ENCODE measurements around the gene NOL4L.
"Not testable (repeated sequence)": the region's sequence is repeated elsewhere in the genome, so short reads cannot be mapped to it uniquely, and the experiment has no call there.

The NOL4L gene

DNA sequence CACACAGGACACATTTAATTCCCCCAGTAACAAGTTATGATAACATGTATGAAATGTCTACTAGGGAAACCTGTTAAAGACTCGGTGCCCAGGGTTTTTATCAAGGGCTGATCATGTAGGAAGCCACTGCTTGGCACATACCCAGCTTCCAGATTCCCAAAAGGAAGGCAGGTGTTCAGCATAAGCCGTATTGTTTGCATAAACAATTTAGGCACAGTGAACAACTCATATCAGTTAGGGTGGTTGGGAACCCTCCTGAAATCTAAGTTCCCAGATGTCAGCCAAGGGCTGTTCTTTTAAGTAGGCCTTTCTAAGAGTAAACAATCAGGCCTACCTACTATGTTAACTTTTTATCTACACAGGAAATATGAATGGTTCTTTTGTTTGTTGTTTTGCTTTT lies 152.9 kb downstream of the NOL4L start:
- no peak overlapping the region for H3K27ac ChIP-seq (ENCODE audit: low read depth, low read length)
- no peaks in the 10 kb centered on the region for H3K9me3 ChIP-seq (ENCODE audit: low read length)
- H3K4me3 ChIP-seq (ENCODE audit: low read depth in 1 of 2, low read length in 2 of 2), result no peak overlapping the region
- H3K4me1 ChIP-seq (ENCODE audit: insufficient read depth, low read length), result no peaks in the 10 kb centered on the region
- H3K9ac ChIP-seq (ENCODE audit: low read length), result no peak overlapping the region
- H3K27me3 ChIP-seq (ENCODE audit: control insufficient read depth in 1 of 2, insufficient read depth in 2 of 2, low read length in 2 of 2), result no peaks in the 10 kb centered on the region
- peaks cover 95% of the 10 kb centered on the region for H3K36me3 ChIP-seq (ENCODE audit: insufficient read depth, low read length)

DNA sequence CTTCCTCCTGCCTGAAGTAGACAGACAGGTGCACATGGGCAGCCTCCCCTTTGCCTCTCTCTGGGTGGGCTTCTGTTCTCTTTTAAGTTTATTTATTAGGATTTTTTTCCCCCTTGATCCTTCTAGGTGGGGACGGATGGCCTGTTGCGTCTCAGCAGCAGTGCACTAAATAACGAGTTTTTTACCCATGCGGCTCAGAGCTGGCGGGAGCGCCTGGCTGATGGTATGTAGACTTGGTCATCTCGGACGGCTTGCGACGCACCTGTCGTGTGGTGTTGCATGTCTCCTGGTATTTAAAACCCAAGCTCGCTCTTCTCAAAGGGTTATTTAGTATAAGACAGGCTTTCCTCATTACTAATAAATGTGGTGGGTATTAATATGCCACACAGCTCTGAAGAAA lies 153.7 kb downstream of the NOL4L start:
- Histone ChIP-seq H3K4me1 (ENCODE audit: insufficient read depth, low read length) (no peaks in the 10 kb centered on the region), H3K4me3 (ENCODE audit: low read depth in 1 of 2, low read length in 2 of 2) (no peak overlapping the region), H3K27ac (ENCODE audit: low read depth, low read length) (no peak overlapping the region), H3K9me3 (ENCODE audit: low read length) (no peaks in the 10 kb centered on the region), H3K36me3 (ENCODE audit: insufficient read depth, low read length) (peaks cover 86% of the 10 kb centered on the region), H3K27me3 (ENCODE audit: control insufficient read depth in 1 of 2, insufficient read depth in 2 of 2, low read length in 2 of 2) (no peaks in the 10 kb centered on the region), H3K9ac (ENCODE audit: low read length) (no peak overlapping the region)

DNA sequence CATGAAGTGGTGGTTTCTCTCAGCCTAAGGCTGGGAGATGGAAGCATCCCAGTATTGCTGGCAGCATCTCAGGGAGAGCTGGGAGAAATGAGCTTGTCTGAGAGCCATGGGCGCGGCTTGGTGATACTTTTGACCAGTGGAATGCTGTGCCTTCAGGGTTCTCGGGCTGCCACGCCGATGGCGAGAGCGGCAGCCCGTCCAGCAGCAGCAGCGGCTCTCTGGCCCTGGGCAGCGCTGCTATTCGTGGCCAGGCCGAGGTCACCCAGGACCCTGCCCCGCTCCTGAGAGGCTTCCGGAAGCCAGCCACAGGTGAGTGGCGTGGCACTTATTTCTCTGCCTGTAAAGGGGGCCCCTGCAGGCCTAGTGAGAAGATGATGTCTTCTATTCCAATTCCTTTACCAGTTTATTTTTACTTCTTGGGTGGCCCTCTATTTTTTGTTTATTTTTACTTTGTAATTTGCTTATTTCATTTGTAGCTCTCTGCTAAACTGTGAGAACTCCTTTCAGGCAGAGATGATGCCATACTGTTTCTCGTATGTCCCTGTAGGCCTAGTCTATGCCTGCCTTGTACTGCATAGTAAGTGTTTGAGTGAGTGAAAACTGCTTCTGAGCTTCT lies 155.3 kb downstream of the NOL4L start:
- no peaks in the 10 kb centered on the region for H3K27me3 ChIP-seq (ENCODE audit: control insufficient read depth in 1 of 2, insufficient read depth in 2 of 2, low read length in 2 of 2)
- H3K9me3 ChIP-seq (ENCODE audit: low read length), result no peaks in the 10 kb centered on the region
- no peaks in the 10 kb centered on the region for H3K4me1 ChIP-seq (ENCODE audit: insufficient read depth, low read length)
- no peak overlapping the region for H3K27ac ChIP-seq (ENCODE audit: low read depth, low read length)
- no peak overlapping the region for H3K4me3 ChIP-seq (ENCODE audit: low read depth in 1 of 2, low read length in 2 of 2)
- H3K36me3 ChIP-seq (ENCODE audit: insufficient read depth, low read length), result peaks cover 70% of the 10 kb centered on the region
- H3K9ac ChIP-seq (ENCODE audit: low read length), result no peak overlapping the region

DNA sequence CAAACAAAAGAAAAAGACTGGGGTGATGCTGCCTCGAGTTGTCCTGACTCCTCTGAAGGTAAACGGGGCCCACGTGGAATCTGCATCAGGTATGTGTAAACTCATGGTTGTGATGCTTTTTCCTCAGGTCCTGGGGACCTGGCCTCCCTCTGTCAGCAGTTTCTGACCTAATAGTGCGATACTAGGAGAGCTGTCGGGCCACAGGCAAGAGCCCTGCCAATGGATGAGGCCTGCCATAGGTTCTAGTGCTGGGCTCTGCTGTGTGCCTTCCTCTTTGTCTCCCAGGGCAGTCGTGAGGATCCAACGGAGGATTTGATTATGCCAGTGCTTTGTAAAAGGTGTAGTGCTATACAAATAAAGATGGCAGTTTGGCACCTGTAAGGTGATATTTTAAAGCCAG lies 155.8 kb downstream of the NOL4L start:
- Histone ChIP-seq H3K27me3 (ENCODE audit: control insufficient read depth in 1 of 2, insufficient read depth in 2 of 2, low read length in 2 of 2) (no peaks in the 10 kb centered on the region), H3K36me3 (ENCODE audit: insufficient read depth, low read length) (peaks cover 65% of the 10 kb centered on the region), H3K9me3 (ENCODE audit: low read length) (no peaks in the 10 kb centered on the region), H3K27ac (ENCODE audit: low read depth, low read length) (no peak overlapping the region), H3K4me1 (ENCODE audit: insufficient read depth, low read length) (no peaks in the 10 kb centered on the region), H3K4me3 (ENCODE audit: low read depth in 1 of 2, low read length in 2 of 2) (no peak overlapping the region), H3K9ac (ENCODE audit: low read length) (no peak overlapping the region)

DNA sequence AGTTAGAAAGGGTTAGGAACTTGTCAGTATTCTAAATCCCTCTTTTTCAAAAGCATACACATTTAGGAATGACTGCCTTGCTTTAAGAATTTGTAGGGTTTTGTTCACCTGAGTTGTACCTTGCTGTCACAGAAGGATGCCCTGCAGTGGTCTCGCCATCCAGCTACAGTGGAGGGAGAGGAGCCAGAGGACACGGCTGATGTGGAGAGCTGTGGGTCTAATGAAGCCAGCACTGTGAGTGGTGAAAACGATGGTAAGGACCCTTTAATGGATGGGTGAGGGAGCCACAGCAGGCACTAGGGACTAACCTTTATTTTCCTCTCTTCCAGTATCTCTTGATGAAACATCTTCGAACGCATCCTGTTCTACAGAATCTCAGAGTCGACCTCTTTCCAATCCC lies 157.1 kb downstream of the NOL4L start:
- Histone ChIP-seq H3K4me3 (ENCODE audit: low read depth in 1 of 2, low read length in 2 of 2) (no peak overlapping the region), H3K36me3 (ENCODE audit: insufficient read depth, low read length) (peaks cover 52% of the 10 kb centered on the region), H3K4me1 (ENCODE audit: insufficient read depth, low read length) (peaks cover 3% of the 10 kb centered on the region), H3K27me3 (ENCODE audit: control insufficient read depth in 1 of 2, insufficient read depth in 2 of 2, low read length in 2 of 2) (no peaks in the 10 kb centered on the region), H3K9me3 (ENCODE audit: low read length) (no peaks in the 10 kb centered on the region), H3K9ac (ENCODE audit: low read length) (no peak overlapping the region), H3K27ac (ENCODE audit: low read depth, low read length) (no peak overlapping the region)

DNA sequence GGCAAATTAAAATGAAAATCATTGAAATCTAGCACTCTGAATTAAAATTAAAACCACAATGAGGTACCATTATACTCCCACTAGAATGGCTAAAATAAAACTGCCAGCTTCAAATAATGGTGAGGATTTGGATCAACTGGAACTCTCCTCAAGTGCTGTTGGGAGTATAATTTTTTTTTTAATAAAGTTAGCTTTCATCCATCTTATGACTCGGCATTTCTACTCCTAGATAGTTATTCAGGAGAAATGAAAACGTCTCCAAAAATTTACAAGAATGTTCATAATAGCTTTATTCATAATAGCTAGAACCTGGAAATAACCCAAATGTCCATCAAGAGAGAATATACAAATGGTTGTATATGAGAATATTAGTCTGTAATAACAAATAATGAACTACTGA lies 163.8 kb downstream of the NOL4L start:
- no peaks in the 10 kb centered on the region for H3K36me3 ChIP-seq (ENCODE audit: insufficient read depth, low read length)
- no peak overlapping the region for H3K27ac ChIP-seq (ENCODE audit: low read depth, low read length)
- no peaks in the 10 kb centered on the region for H3K9me3 ChIP-seq (ENCODE audit: low read length)
- peaks cover 11% of the 10 kb centered on the region for H3K4me1 ChIP-seq (ENCODE audit: insufficient read depth, low read length)
- H3K9ac ChIP-seq (ENCODE audit: low read length), result no peak overlapping the region
- H3K27me3 ChIP-seq (ENCODE audit: control insufficient read depth in 1 of 2, insufficient read depth in 2 of 2, low read length in 2 of 2), result no peaks in the 10 kb centered on the region
- H3K4me3 ChIP-seq (ENCODE audit: low read depth in 1 of 2, low read length in 2 of 2), result no peak overlapping the region

DNA sequence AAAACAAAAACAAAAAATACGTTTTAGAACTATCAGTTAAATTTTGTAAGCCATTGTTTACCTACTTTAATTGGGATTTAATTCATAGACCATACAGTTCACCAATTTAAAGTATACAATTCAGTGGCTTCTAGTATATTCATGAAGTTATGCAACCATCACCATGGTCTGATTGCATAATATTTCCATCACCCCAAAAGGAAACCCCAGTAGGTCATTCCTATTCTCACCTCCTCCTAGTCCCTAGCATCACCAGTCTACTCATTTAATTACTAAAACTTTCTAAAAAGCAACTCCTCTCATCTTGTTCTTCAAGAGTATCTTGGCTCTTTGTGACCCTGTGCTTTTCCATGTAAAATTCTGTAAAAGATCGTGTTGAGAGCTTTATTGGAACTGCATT lies 166.8 kb downstream of the NOL4L start:
- Histone ChIP-seq H3K27ac (ENCODE audit: low read depth, low read length) (no peak overlapping the region), H3K9ac (ENCODE audit: low read length) (no peak overlapping the region), H3K4me1 (ENCODE audit: insufficient read depth, low read length) (peaks cover 15% of the 10 kb centered on the region), H3K27me3 (ENCODE audit: control insufficient read depth in 1 of 2, insufficient read depth in 2 of 2, low read length in 2 of 2) (no peaks in the 10 kb centered on the region), H3K9me3 (ENCODE audit: low read length) (no peaks in the 10 kb centered on the region), H3K36me3 (ENCODE audit: insufficient read depth, low read length) (no peaks in the 10 kb centered on the region), H3K4me3 (ENCODE audit: low read depth in 1 of 2, low read length in 2 of 2) (no peak overlapping the region)

DNA sequence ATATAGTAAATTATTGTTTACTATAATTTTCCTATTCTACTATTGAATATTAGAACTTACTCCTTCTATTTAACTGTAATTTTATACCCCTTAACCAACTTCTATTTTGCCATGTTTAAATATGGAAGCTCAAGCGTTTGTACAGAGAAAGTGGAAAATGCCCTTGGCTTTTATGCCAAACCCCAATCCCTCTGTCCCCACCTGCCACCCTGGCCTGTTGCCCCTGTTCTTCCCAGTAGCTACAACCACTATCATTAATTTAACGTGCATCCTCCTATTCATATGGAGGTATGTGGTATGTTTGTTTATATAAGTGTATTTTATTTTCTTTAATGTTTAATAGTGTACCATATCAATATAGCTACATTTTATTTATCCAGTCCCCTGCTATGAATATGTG lies 168.9 kb downstream of the NOL4L start:
- Histone ChIP-seq H3K4me3 (ENCODE audit: low read depth in 1 of 2, low read length in 2 of 2) (no peak overlapping the region), H3K9ac (ENCODE audit: low read length) (no peak overlapping the region), H3K36me3 (ENCODE audit: insufficient read depth, low read length) (no peaks in the 10 kb centered on the region), H3K9me3 (ENCODE audit: low read length) (no peaks in the 10 kb centered on the region), H3K27me3 (ENCODE audit: control insufficient read depth in 1 of 2, insufficient read depth in 2 of 2, low read length in 2 of 2) (no peaks in the 10 kb centered on the region), H3K27ac (ENCODE audit: low read depth, low read length) (no peak overlapping the region), H3K4me1 (ENCODE audit: insufficient read depth, low read length) (peaks cover 19% of the 10 kb centered on the region)

DNA sequence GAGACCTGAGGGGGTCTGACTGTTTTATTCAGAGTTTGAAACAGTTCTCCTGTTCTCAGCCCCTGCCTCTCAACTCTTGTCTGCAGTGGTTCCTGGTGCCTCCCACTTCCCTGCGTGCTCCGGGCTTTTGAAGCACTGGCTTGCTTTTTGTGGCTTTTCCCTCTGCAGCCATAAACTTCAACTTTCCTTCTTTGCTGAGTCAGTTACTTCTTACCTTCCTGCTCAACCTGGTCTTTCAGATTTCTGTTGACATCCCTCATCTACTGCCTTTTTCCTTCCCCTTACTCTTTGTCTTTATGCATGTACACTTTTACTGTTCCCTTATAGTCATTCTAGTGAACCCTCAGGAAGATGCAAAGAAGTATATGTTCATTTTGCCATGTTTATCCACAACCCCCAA lies 169.6 kb downstream of the NOL4L start:
- Histone ChIP-seq H3K4me3 (ENCODE audit: low read depth in 1 of 2, low read length in 2 of 2) (no peak overlapping the region), H3K27ac (ENCODE audit: low read depth, low read length) (no peak overlapping the region), H3K9me3 (ENCODE audit: low read length) (no peaks in the 10 kb centered on the region), H3K4me1 (ENCODE audit: insufficient read depth, low read length) (peaks cover 17% of the 10 kb centered on the region), H3K9ac (ENCODE audit: low read length) (no peak overlapping the region), H3K36me3 (ENCODE audit: insufficient read depth, low read length) (no peaks in the 10 kb centered on the region), H3K27me3 (ENCODE audit: control insufficient read depth in 1 of 2, insufficient read depth in 2 of 2, low read length in 2 of 2) (no peaks in the 10 kb centered on the region)

DNA sequence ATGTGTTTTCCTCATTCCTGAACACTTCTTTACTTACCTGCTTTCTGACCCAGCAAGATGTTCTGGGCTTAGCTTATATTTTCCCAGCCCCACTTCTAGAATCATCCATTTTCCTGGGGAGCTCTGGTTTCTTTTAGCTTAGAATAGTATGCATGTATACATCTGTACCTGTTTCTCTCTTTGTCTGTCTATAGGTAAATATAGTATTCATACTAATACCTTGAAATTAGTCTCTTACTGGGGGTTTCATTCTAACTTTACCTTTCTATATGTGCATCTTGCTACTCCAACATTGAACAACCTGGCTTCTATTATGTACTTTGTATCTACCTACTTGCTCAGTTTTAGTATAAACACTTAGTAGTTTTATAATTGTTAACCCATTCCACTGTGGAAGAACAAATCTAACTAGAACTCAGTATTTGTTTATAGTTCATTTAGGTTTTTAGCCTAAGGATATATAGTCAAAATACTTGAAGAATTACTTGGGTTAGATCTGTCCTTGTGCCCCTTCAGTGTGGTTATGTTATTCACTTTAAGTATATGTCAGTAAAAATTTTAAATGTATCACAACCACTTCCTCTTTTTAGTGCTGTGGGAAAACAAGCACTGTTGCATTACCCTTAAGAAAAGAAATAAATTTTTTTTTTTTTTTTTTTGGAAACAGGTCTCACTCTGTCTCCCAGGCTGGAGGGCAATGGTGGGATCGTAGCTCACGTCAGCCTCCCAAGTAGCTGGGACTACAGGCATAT lies 173.0 kb downstream of the NOL4L start:
- Histone ChIP-seq H3K4me3 (ENCODE audit: low read depth in 1 of 2, low read length in 2 of 2) (no peak overlapping the region), H3K4me1 (ENCODE audit: insufficient read depth, low read length) (peaks cover 11% of the 10 kb centered on the region), H3K27ac (ENCODE audit: low read depth, low read length) (no peak overlapping the region)

DNA sequence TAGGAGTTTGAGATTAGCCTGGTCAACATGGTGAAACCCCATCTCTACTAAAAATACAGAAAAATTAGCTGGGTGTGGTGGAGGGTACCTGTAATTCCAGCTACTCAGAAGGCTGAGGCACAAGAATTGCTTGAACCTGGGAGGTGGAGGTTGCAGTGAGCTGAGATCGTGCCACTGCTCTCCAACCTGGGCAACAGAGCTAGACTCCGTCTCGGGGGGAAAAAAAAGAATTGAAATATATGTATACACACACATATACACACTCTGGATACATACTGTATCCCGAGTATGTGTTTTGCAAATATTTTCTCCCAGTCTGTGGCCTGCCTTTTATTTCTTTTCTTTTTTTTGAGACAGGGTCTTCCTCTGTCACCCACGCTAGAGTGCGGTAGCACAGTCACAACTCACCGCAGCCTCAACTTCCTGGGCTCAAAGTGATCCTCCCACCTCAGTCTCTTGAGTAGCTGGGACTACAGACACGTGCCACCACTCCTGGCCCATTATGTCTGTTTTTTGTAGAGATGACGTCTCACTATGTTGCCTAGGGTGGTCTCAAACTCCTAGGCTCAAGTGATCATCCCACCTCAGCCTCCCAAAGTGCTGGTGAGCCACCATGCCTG lies 177.9 kb downstream of the NOL4L start:
- H3K4me3 ChIP-seq (ENCODE audit: low read depth in 1 of 2, low read length in 2 of 2); H3K9ac ChIP-seq (ENCODE audit: low read length); H3K36me3 ChIP-seq (ENCODE audit: insufficient read depth, low read length); H3K27me3 ChIP-seq (ENCODE audit: control insufficient read depth in 1 of 2, insufficient read depth in 2 of 2, low read length in 2 of 2); H3K9me3 ChIP-seq (ENCODE audit: low read length); H3K4me1 ChIP-seq (ENCODE audit: insufficient read depth, low read length); H3K27ac ChIP-seq (ENCODE audit: low read depth, low read length): not testable (repeated sequence)

More for the DNA sequence above, 173.0 kb downstream of the NOL4L start:
- H3K27me3 ChIP-seq (ENCODE audit: control insufficient read depth in 1 of 2, insufficient read depth in 2 of 2, low read length in 2 of 2), result no peaks in the 10 kb centered on the region
- no peak overlapping the region for H3K9ac ChIP-seq (ENCODE audit: low read length)
- H3K36me3 ChIP-seq (ENCODE audit: insufficient read depth, low read length), result no peaks in the 10 kb centered on the region
- no peaks in the 10 kb centered on the region for H3K9me3 ChIP-seq (ENCODE audit: low read length)

DNA sequence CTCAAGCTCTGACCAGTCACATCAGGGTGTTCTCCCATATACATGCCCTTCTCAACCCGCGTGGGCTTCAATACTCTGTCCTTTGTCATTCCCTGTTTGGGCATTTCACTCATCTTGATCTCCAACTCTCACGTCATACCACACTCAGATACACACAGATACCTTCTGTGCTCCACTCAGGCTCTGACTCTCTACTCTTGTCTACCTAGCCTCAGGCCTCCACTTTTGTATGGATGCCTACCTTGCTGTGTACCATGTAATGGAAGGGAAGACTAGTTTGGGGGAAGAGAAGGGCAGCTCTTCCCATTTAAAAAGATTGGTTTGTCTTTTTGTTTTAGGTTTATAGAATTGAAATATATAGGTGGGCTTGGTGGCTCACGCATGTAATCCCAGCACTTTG lies 178.4 kb downstream of the NOL4L start:
- H3K4me1 ChIP-seq (ENCODE audit: insufficient read depth, low read length), result peaks cover 5% of the 10 kb centered on the region
- no peaks in the 10 kb centered on the region for H3K9me3 ChIP-seq (ENCODE audit: low read length)
- no peaks in the 10 kb centered on the region for H3K27me3 ChIP-seq (ENCODE audit: control insufficient read depth in 1 of 2, insufficient read depth in 2 of 2, low read length in 2 of 2)
- no peak overlapping the region for H3K4me3 ChIP-seq (ENCODE audit: low read depth in 1 of 2, low read length in 2 of 2)
- H3K27ac ChIP-seq (ENCODE audit: low read depth, low read length), result no peak overlapping the region
- peaks cover 7% of the 10 kb centered on the region for H3K36me3 ChIP-seq (ENCODE audit: insufficient read depth, low read length)
- no peak overlapping the region for H3K9ac ChIP-seq (ENCODE audit: low read length)
